Tibial nerve (tissue), 3 donors: ENCODE data around the gene LANCL1.

Source experiments
- CTCF ChIP-seq, 5 experiments: fragments of 200-600 bp in 3 of 5; fragments of 450-650 bp in 2 of 5; sonication (generic) in 3 of 5; IDR thresholded peaks; one replicate each; pipeline ENCODE4 v1.5.1; 2016 to 2019; ENCODE audit warnings: antibody characterized with exemption in 5 of 5, mild to moderate bottlenecking in 3 of 5, moderate library complexity in 2 of 5
- POLR2A ChIP-seq, 2 donors: fragments of 450-650 bp; IDR thresholded peaks; one replicate each; pipeline ENCODE4 v1.6.1; 2017; ENCODE audit warnings: antibody characterized with exemption in 2 of 2, mild to moderate bottlenecking in 2 of 2, moderate library complexity in 2 of 2

GRCh38 chr2:210422366-210422765, 54.2 kb downstream of the LANCL1 start:
- no peak for TF ChIP-seq CTCF (IDR thresholded peaks at IDR 0.05)
- no peak for TF ChIP-seq POLR2A (IDR thresholded peaks at IDR 0.05)
